Fibroblast of the aortic adventitia (primary cell): Measurements from ENCODE around the gene SIRPG. TPM values are rescaled to one million over a fixed set of nuclear protein-coding genes. Genes with fewer than 3 reads are reported as not detected.
"Not testable (repeated sequence)": the region's sequence is repeated elsewhere in the genome, so short reads cannot be mapped to it uniquely, and the experiment has no call there.

ENCODE experiments used
- DNase-seq: peaks from one replicate; pipeline ENCODE4 v3.0.0-alpha.2; 2010; ENCODE audit warnings: low read depth
- H3K4me3 ChIP-seq: 2 replicates; pipeline ENCODE4 v1.5.1; 2011; ENCODE audit warnings: low read depth, mild to moderate bottlenecking, control low read depth, low read length, moderate library complexity
- total RNA-seq: library from RNA; depleted of rRNA; stranded (reverse); fragments of >200 nt; gene quantifications from 2 replicates; pipeline ENCODE4 v1.2.3, GENCODE V29; 2012; ENCODE audit warnings: low replicate concordance
- TF ChIP-seq, protein P1 (sequence below): IDR thresholded peaks from 2 replicates; pipeline ENCODE4 v1.5.1; 2011; ENCODE audit warnings: mild to moderate bottlenecking, low read length, control low read depth, inconsistent platforms; ENCODE audit not compliant: insufficient read depth

Gene SIRPG
- total RNA-seq, 1 donor = not detected

DNA sequence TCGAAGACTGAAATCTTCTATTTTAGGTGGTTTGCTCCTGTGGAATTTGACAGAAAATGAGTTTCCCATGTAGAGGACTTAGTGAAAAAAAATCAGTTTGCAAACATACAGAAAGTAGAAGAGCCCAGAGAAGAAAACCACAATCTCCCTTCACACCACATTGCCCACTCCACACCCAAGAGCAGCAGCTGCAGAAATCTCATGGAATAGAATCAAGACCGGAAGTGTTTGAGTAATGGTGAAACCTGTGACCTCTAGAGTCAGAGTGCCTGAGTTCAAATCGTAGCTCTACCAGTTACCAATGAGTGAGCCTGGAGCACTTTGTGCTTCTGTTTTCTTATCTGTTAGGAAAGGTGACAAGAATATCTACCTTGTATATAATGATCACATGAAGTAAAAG is 4.6 kb downstream of the SIRPG start:
- TF ChIP-seq, protein P1, sequence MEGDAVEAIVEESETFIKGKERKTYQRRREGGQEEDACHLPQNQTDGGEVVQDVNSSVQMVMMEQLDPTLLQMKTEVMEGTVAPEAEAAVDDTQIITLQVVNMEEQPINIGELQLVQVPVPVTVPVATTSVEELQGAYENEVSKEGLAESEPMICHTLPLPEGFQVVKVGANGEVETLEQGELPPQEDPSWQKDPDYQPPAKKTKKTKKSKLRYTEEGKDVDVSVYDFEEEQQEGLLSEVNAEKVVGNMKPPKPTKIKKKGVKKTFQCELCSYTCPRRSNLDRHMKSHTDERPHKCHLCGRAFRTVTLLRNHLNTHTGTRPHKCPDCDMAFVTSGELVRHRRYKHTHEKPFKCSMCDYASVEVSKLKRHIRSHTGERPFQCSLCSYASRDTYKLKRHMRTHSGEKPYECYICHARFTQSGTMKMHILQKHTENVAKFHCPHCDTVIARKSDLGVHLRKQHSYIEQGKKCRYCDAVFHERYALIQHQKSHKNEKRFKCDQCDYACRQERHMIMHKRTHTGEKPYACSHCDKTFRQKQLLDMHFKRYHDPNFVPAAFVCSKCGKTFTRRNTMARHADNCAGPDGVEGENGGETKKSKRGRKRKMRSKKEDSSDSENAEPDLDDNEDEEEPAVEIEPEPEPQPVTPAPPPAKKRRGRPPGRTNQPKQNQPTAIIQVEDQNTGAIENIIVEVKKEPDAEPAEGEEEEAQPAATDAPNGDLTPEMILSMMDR = no peak
- DNase-seq = no peak
- H3K4me3 ChIP-seq = no peak overlapping the region

DNA sequence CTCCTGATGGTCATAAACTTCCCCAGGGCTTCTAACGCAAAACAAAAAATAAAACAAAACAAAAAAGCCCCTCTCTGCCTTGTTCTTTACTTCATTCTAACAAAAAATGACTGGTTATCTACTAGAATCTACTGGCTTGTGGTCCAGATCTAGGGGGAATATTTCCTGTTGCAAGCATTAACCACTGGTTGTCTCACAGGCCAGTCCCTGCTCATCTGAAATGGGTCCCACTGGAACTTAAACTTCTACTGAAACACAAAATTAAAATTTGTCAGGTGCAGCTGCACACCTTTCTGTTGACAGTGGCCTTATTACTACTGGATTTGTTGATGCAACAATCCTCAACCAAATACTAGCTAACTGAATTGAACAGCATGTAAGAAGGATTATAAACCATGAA is 5.5 kb downstream of the SIRPG start:
- TF ChIP-seq, protein P1 = no peak
- no peak overlapping the region for H3K4me3 ChIP-seq
- no peak for DNase-seq

DNA sequence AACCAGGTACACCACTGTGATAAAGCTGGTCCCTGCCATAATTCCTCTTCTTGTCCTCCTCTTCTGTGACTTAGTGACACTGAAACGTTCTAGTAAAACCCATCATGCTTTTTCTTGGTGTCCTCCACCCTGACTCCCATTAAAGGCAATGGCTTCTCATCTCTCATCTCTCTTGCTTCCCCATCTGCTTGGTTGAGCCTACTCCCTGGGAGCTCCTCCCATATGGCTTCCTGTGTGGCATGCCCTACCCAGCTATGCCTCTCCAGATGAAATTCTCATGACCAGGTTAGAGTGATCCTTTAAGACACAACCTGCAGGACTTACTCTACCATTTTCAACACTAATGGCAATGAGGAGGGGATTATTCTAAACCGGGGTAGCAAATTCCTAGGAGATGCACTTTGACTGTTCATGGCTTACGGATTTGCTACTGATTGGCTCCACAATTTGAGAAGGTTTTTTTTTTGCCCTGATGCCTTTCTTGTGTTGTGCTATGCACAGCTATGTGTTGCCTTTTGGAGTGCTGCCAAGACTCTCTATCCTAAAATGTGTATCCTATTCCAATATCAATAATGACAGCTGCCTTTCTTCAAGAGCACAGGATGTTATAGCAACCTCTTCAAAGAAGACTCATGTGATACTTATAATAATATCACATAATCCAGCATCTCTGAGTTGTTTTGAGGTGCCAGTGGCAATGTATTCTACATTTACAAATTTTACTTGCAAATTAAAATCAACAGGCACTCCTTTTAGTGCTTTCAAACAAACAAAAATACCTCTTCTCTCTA is 6.1 kb downstream of the SIRPG start:
- no peak for DNase-seq
- no peak overlapping the region for H3K4me3 ChIP-seq
- TF ChIP-seq, protein P1 = no peak

DNA sequence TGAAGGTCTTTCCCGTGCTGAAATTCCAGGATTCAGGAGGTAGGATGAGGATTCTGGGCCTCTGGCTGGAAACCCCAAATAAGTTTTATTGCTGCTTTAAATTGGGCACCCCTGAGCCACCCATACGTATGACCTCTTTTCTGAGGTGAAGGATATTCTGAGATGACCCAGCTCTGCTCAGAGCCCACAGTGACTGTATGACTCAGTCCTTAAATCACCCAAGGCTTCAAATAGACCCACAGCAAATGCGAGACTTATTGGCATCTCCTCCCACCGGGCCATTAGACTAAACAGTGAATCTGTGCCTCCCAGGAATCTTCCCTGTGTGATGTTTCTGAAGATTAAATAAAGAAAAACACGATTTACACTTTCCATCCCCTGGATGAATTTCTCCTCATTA is 9.5 kb downstream of the SIRPG start:
- no peak for DNase-seq
- no peak overlapping the region for H3K4me3 ChIP-seq
- TF ChIP-seq, protein P1 = no peak

DNA sequence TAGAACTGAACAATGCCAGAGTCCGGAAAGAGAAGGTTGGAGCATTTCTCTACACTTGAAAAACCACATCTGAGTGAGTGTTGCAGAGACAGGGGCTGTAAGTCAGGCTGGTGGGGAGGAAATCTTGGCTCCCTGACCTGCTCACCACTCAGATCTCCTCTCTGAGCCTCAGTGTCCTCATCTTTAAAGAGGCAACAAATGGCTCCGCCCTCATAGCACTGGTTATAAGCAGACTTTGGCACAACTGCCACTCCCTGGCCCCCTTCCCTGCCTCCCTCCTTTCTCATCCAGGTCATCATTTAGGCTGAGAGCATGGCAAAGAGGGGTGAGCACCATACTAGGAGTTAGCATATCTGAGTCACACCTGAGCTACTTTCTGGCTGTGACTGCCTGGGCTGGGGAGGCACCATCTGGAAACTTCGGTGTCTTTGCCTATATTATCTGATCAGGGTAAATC is 10.6 kb downstream of the SIRPG start:
- no peak for DNase-seq
- H3K4me3 ChIP-seq = no peak overlapping the region
- TF ChIP-seq, protein P1 = no peak

DNA sequence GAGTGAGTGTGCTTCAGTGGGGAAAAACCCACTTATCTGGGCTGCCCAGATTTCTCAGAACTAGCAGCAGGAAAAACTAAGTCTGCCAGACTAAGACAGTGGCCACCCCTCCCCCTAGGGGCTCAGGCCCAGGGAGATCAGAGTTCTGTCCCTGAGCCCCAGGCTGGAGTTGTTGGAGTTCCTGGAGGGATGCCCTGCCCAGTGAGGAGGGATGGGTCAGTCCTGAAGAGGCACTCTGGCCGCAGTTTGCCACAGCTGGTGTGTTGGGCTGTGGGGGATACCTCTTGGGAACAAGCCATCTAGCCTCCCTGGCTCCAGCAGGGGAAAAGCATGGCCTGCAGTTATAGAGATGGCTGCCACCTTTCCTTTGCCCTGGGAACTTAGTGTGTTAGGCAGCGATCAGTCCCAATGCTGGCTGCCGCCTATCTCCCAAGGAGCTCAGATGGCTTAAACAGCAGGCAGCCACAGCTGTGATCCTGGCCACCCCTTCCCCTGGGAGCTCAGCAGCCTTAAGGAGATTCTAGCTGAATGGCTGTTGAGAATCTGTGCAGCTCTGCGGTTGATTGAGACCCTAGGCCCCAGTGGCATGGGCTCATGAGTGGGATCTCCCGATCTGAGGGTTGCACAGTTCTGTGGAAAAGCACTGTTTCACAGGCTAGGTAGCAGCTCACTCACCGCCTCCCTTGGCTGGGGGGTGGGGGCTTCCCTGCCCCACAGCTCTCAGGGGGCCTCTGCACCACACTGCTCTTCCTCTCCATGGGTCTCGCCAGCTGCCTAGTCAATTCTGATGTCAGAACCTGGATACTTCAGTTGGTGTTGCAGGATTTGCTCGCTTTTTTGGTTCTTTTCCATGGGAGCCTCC is 13.2 kb downstream of the SIRPG start:
- no peak overlapping the region for H3K4me3 ChIP-seq
- DNase-seq = no peak
- TF ChIP-seq, protein P1 = no peak

DNA sequence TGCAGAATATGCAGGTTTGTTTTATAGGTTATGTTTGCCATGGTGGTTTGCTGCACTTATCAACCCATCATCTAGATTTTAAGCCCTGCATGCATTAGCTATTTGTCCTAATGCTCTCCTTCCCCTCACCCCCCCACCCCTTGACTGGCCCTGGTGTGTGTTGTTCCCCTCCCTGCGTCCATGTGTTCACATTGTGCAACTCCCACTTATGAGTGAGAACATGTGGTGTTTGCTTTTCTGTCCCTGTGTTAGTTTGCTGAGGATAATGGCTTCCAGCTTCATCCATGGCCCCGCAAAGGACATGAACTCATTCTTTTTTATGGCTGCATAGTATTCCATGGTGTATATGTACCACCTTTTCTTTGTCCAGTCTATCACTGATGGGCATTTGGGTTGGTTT is 18.9 kb downstream of the SIRPG start:
- DNase-seq, H3K4me3 ChIP-seq: not testable (repeated sequence)
